HS-5 (cell line): ENCODE data around the gene PPARGC1A.

ENCODE experiments used
- DNase-seq: peaks from one replicate; pipeline ENCODE4 v3.0.0-alpha.2; 2012; ENCODE audit warnings: low read depth

The PPARGC1A gene

GRCh38 chr4:23844961-23845360, 44.9 kb downstream of the PPARGC1A start:
- no peak for DNase-seq

GRCh38 chr4:23839279-23839678, 50.6 kb downstream of the PPARGC1A start:
- DNase-seq = no peak

GRCh38 chr4:23838607-23839006, 51.2 kb downstream of the PPARGC1A start:
- DNase-seq = no peak

GRCh38 chr4:23838131-23838530, 51.7 kb downstream of the PPARGC1A start:
- no peak for DNase-seq

- DNase-seq = no peak
Observed at GRCh38 chr4:23837371-23837770, 52.5 kb downstream of the PPARGC1A start.

- DNase-seq = no peak
Observed at GRCh38 chr4:23835774-23836478, 53.9 kb downstream of the PPARGC1A start.

GRCh38 chr4:23828779-23829178, 61.1 kb downstream of the PPARGC1A start:
- no peak for DNase-seq

GRCh38 chr4:23828020-23828715, 61.7 kb downstream of the PPARGC1A start:
- no peak for DNase-seq

- peak; percentile 35 for DNase-seq
Observed at GRCh38 chr4:23822181-23822580, 67.7 kb downstream of the PPARGC1A start.

- DNase-seq = no peak
Observed at GRCh38 chr4:23819041-23819511, 70.8 kb downstream of the PPARGC1A start.

GRCh38 chr4:23818097-23818885, 71.6 kb downstream of the PPARGC1A start:
- DNase-seq = no peak

- DNase-seq = no peak
Observed at GRCh38 chr4:23814996-23815660, 74.7 kb downstream of the PPARGC1A start.

GRCh38 chr4:23814587-23814986, 75.3 kb downstream of the PPARGC1A start:
- no peak for DNase-seq

GRCh38 chr4:23811161-23811560, 78.7 kb downstream of the PPARGC1A start:
- no peak for DNase-seq

GRCh38 chr4:23805450-23805851, 84.4 kb downstream of the PPARGC1A start:
- DNase-seq = peak; percentile 25

- peak; percentile 73 for DNase-seq
Observed at GRCh38 chr4:23789762-23790161, 100.1 kb downstream of the PPARGC1A start.

- DNase-seq = no peak
Observed at GRCh38 chr4:23788460-23788859, 101.4 kb downstream of the PPARGC1A start.

GRCh38 chr4:23788027-23788426, 101.8 kb downstream of the PPARGC1A start:
- DNase-seq = no peak

- DNase-seq = no peak
Observed at GRCh38 chr4:23782778-23783437, 106.9 kb downstream of the PPARGC1A start.

GRCh38 chr4:23779839-23780238, 110.0 kb downstream of the PPARGC1A start:
- DNase-seq = no peak

GRCh38 chr4:23779422-23779821, 110.4 kb downstream of the PPARGC1A start:
- no peak for DNase-seq

GRCh38 chr4:23775694-23776093, 114.2 kb downstream of the PPARGC1A start:
- DNase-seq = no peak
